GM12872 (cell line): ENCODE data around the gene PTGR3.

Experiments used
- TF ChIP-seq, protein P1 (sequence below): IDR thresholded peaks from 3 replicates; pipeline ENCODE4 v1.5.1; 2011; ENCODE audit warnings: low read depth, mild to moderate bottlenecking, low read length, moderate library complexity; ENCODE audit not compliant: insufficient read depth

Gene PTGR3

DNA sequence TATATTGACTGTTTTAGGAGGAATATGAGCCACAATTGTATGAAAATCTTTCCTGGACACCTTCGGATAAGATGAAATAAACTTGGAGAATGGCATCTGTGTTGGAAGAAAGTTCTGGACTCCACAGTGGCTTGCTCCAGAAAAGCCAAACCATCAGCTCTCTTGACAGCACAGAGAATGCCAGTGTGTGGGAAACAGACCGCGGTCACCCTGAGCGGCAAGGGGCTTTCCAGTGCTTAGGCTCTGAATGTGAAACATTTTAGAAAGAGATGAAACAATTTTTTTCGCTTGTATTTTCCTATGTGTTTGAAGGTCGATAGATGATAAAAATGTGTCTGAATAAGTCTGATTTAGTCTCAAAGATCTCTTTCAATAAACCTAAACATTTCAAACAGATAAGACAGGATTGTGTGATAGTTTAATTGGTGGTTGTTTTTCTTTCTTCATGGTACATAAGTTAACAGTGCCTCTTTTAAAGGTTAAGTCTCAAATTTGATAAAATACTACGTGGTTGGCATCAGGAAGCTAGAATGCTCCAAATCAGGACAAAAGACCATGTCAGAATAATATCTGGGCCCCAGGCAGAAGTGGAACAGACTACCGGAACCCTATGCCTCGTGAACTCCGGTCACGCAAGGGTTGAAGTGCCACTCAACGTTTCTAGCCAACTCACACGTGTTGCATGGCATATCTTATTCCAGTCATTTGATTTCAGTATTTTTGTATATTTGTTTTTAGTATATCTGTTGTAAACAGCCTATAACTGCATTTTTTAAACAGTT lies 28.9 kb downstream of the PTGR3 start:
- TF ChIP-seq, protein P1, sequence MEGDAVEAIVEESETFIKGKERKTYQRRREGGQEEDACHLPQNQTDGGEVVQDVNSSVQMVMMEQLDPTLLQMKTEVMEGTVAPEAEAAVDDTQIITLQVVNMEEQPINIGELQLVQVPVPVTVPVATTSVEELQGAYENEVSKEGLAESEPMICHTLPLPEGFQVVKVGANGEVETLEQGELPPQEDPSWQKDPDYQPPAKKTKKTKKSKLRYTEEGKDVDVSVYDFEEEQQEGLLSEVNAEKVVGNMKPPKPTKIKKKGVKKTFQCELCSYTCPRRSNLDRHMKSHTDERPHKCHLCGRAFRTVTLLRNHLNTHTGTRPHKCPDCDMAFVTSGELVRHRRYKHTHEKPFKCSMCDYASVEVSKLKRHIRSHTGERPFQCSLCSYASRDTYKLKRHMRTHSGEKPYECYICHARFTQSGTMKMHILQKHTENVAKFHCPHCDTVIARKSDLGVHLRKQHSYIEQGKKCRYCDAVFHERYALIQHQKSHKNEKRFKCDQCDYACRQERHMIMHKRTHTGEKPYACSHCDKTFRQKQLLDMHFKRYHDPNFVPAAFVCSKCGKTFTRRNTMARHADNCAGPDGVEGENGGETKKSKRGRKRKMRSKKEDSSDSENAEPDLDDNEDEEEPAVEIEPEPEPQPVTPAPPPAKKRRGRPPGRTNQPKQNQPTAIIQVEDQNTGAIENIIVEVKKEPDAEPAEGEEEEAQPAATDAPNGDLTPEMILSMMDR, result no peak

DNA sequence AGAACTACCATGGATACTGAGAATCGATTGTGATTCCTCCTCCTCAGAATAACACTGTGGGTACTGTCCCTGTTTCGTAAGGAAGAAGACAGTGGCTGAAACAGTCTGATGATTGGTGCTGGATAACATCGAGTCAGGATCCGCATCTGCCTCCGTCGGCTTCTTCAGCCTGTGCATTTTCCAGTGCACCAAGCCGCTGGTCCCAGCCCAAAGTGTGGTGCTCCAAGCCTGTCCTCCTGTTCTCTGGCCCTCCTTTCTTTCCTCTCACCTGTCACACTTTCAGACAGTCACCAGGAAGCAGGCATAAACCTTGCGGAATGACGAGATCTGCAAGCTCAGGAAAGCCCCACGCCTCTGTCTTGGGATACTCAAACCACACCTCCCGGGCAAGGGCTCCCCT lies 30.6 kb downstream of the PTGR3 start:
- TF ChIP-seq, protein P1, result no peak

DNA sequence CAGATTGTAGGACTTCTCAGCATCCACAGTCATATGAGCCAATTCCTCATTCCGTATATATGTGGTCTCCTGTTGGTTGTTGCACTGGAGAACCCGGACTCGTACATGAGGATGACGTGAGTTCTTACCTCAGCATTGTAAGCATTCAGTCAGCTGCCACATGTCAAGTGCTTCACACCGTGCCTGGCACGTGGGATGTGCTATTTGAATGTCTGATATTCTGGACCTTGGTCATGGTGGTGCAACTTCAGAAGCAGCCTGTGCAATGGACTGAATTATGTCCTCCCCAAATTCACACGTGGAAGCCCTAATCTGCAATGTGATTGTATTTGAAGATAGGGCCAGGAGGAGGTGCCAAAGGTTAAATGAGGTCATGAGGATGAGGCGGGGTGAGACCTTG lies 32.1 kb downstream of the PTGR3 start:
- TF ChIP-seq, protein P1, result no peak

DNA sequence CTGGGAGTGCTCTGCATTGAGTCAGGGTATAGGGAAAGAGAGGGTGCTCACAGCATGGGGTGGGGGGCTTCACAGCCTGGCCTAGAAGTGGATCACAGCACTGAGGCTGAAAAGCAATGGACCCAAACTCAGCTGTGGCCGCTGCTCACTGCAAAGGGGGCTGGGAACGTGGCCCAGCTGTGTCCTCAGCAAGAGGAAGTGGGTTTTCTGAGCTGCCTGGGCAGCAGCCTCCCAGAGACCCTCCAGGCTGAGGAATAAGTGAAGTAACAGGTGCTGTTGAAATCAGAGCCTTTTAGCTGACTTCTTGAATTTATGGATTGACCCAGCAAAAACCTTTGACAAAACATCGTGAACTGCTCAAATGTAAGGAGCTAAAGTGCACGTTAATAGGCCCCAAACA lies 35.2 kb downstream of the PTGR3 start:
- TF ChIP-seq, protein P1, result no peak

DNA sequence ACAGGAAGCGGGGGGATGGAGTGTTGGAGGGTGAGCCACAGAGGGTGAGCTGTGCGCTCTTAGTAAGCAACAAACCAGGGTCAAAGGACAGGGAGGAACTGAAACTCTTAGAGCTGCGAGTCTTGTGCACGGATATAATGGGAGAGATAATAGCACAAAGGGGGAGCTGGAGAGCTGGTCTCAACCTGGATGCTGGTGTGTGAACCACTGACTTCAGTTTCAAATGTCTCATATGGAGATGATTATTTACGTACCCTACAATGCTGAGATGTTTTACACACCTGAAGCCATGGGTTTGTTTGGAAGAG lies 35.9 kb downstream of the PTGR3 start:
- TF ChIP-seq, protein P1, result peak; percentile 56

DNA sequence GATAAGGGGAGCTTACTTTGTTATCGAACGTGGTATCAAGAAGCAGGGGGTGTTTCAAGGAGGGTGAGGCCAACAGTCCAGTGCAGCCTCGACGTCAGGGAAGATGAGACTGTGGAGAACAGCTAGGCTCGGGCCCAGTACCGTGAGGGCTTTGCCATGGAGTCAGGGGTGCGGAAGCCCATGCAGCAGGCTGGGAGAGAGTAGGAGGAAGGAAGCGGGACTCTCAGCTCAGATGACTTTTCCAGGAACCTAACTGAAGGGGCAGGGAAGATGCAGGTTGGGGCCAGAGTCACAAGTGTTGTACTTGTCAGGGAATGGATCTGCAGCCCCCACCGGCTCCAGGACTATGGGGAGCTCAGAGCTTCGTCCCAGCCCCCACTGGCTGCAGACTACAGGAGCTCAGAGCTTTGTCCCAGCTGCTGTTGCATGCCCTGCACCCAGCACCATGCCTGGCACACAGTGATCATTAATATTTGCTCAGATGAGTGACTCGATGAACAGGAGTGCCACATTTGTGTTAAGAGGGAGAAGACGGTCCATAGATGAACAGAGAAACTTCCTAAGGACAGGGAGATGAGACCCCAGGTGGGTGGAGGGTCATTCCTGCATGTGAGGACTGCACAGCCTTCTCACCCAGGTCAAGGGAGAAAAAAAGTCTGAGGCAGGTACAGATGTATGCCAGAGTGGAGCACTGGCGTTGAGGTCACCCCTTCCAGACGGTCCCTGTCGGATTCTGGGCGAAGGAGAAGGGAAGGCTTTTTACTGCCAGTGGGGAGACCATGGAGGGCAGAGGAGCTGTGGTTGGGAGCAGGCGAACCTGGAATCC lies 36.4 kb downstream of the PTGR3 start:
- TF ChIP-seq, protein P1, result no peak

DNA sequence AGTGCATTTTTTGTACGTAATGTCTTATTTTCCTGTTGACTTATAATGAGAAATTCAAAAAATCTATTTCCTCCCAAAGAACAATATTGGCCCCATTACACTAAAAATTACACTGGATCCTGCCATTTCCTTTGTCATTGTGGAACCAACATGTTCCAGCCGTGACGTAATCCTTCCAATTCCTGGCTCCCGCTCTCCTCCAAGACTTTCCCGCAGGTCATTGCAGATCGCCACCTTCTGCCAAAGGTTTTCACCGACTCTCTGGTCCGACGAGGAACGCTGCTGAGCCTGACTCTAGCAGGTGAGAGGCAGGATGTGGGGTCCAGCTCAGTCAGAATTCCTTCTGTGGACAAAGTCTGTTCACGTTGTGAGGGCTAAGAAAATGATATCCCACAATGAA lies 38.0 kb downstream of the PTGR3 start:
- TF ChIP-seq, protein P1, result no peak
